ENCODE data around the gene TMEM156.

DNA sequence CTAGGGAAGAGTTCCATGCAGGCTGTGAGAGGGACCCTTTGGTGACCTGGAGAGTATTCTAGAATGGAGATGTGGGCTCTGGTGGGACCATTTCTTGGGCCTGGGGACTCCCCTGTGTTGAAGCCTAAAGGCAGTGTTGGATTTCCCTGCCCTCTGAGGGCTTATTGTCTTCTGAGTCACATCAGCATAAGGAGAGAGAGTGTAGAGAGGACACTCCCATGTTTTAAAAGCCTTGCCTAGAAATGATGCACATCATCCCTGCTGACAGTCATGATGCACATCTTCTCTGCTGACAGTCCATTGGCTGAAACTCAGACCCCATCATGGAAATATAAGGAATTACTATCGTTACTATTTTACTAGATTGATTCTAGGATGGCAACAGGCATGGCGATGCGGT lies 112.7 kb downstream of the TMEM156 start:
- TF ChIP-seq, protein P1, sequence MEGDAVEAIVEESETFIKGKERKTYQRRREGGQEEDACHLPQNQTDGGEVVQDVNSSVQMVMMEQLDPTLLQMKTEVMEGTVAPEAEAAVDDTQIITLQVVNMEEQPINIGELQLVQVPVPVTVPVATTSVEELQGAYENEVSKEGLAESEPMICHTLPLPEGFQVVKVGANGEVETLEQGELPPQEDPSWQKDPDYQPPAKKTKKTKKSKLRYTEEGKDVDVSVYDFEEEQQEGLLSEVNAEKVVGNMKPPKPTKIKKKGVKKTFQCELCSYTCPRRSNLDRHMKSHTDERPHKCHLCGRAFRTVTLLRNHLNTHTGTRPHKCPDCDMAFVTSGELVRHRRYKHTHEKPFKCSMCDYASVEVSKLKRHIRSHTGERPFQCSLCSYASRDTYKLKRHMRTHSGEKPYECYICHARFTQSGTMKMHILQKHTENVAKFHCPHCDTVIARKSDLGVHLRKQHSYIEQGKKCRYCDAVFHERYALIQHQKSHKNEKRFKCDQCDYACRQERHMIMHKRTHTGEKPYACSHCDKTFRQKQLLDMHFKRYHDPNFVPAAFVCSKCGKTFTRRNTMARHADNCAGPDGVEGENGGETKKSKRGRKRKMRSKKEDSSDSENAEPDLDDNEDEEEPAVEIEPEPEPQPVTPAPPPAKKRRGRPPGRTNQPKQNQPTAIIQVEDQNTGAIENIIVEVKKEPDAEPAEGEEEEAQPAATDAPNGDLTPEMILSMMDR (IDR thresholded peaks at IDR 0.05), result no peak
- no peak for TF ChIP-seq POLR2A (IDR thresholded peaks at IDR 0.05)

All from breast epithelium (tissue), 3 donors.